Spleen (tissue), 11 donors: ENCODE results near the gene EDEM1. TPM values are rescaled to one million over a fixed set of nuclear protein-coding genes. Genes with fewer than 3 reads are reported as not detected.

ENCODE experiments used
- DNase-seq: peaks from one replicate; pipeline ENCODE4 v3.0.0-alpha.2; 2020
- H3K27ac ChIP-seq, 8 donors: fragments of 200-600 bp; sonication (generic) in 7 of 8; 1 replicate in 4 of 8; 2 replicates in 4 of 8; pipeline versions ENCODE4 v1.5.0 to v1.8.0; 2016 to 2021; ENCODE audit warnings: inconsistent platforms in 4 of 8, mild to moderate bottlenecking in 4 of 8, moderate library complexity in 1 of 8
- H3K27me3 ChIP-seq, 7 donors: fragments of 200-600 bp; sonication (generic) in 6 of 7; replicated peaks in 1 of 7; 1 replicate in 4 of 7; 2 replicates in 3 of 7; pipeline versions ENCODE4 v1.5.0 to v1.8.0; 2016 to 2021; ENCODE audit warnings: inconsistent platforms in 3 of 7, mild to moderate bottlenecking in 1 of 7
- H3K36me3 ChIP-seq, 6 donors: fragments of 200-600 bp; sonication (generic) in 5 of 6; 1 replicate in 4 of 6; 2 replicates in 2 of 6; pipeline versions ENCODE4 v1.5.0 to v1.8.0; 2016 to 2021; ENCODE audit warnings: inconsistent platforms in 2 of 6
- H3K4me1 ChIP-seq, 6 donors: fragments of 200-600 bp; sonication (generic) in 5 of 6; 1 replicate in 3 of 6; 2 replicates in 3 of 6; pipeline versions ENCODE4 v1.5.0 to v1.8.0; 2016 to 2021; ENCODE audit warnings: inconsistent platforms in 3 of 6
- H3K4me3 ChIP-seq, 8 donors: fragments of 200-600 bp; sonication (generic) in 7 of 8; 1 replicate in 4 of 8; 2 replicates in 4 of 8; pipeline versions ENCODE4 v1.5.0 to v1.8.0; 2016 to 2021; ENCODE audit warnings: inconsistent platforms in 4 of 8, mild to moderate bottlenecking in 4 of 8, moderate library complexity in 2 of 8
- H3K9me3 ChIP-seq, 8 donors: fragments of 200-600 bp; sonication (generic) in 7 of 8; 1 replicate in 4 of 8; 2 replicates in 4 of 8; pipeline versions ENCODE4 v1.5.0 to v1.8.0; 2016 to 2021; ENCODE audit warnings: inconsistent platforms in 4 of 8
- CTCF ChIP-seq, 11 experiments: fragments of 200-600 bp in 7 of 11; fragments of 450-650 bp in 4 of 11; sonication (generic) in 4 of 11; IDR thresholded peaks in 8 of 11; conservative IDR thresholded peaks in 3 of 11; 1 replicate in 7 of 11; 2 replicates in 4 of 11; pipeline versions ENCODE4 v1.4.0 to v1.8.0; 2016 to 2021; ENCODE audit warnings: antibody characterized with exemption in 11 of 11, inconsistent platforms in 4 of 11, mild to moderate bottlenecking in 1 of 11
- POLR2A ChIP-seq, 3 donors: fragments of 450-650 bp; IDR thresholded peaks; one replicate each; pipeline ENCODE4 v1.5.1; 2017; ENCODE audit warnings: antibody characterized with exemption in 3 of 3, mild to moderate bottlenecking in 1 of 3
- POLR2AphosphoS5 ChIP-seq, 3 donors: sonication (generic); formaldehyde crosslinking; IDR thresholded peaks; one replicate each; pipeline ENCODE4 v1.5.1; 2017; ENCODE audit warnings: antibody characterized with exemption in 3 of 3
- WGBS, 5 donors: extraction: QIAGEN DNeasy Blood & Tissue Kit in 3 of 5; methylation state at CpG; one replicate each; pipeline versions ENCODE4 v1.1.5 to v1.1.7; 2013 to 2018; 5-methylcytosine and 5-hydroxymethylcytosine counted together
- intact Hi-C: fragments of 100-400 bp; cut with DNase I; formaldehyde crosslinking; loops from one replicate; pipeline ENCODE4 v1.15.0; 2023; ENCODE audit warnings: low total_unique reads
- polyA plus RNA-seq, 3 donors: library from polyadenylated mRNA; stranded (reverse); fragments of 200-250 nt; gene quantifications; one replicate each; pipeline ENCODE4 v1.2.1, GENCODE V29; 2013
- total RNA-seq, 7 donors: library from RNA; depleted of rRNA in 3 of 7; stranded (reverse); fragments of >200 nt in 3 of 7; fragmentation: NEBNext Ultra II Directional in 4 of 7; extraction: Animal tissue kit (Norgen Biotek cat#: 25700) in 4 of 7; gene quantifications; one replicate each; pipeline versions ENCODE4 v1.1.0 to v1.2.1, GENCODE V29; 2016 to 2021
- donor health status: healthy with polysubstance abuse.
- donor health status: DM: no; HTN: no; CAD: no; lungs with moderate emphysema.
- donor health status: DM: no; HTN: no; CAD: no.
- donor health status: Bipolar disorder and iron deficiency.
- donor health status: healthy.
- donor health status: DM: no; HTN: no; CAD: no.
- donor health status: DM: yes; HTN: yes; CAD: no.

The EDEM1 gene
- total and polyA plus RNA-seq, 10 donors, result 8.4 to 174 (median 73.8) TPM

DNA sequence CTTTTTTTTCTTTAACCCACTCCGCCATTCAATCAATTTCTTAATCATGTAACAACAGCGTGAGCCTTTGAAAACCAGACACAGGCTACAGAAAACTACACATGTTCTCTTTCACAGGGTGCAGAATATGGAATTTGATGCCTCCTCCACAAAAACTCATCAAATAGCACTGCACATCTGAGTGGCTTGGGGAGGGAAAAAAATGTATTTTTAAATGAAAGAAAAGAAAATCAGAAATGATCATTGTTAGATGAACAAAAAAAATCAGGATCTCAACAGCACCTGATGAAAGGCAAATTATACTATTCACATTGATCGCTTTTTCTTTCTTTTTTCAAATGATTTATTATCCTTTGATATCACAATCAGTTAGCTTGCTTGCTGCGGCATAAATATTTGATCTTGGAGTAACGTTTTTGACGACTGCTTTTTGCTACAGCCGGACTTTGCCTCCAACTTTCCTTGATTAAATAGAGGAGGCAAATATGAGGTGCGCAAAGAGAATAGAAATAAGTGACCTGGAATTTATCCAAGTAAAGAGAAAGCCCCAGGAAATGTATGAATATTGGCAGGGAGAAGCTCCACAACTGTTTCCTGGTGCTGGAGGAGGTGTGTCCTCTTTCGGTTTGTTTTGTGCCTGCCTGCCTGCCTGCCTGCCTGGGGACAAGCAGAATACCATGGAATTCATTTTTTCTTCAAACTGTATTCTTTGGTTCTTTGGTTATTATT, 63.1 kb downstream of the EDEM1 start:
- H3K4me3 ChIP-seq, result peak overlapping the region in 2 of 8 donors; percentile 18 to 37
- intact Hi-C loops, result no loop called here

GRCh38 chr3:5251196-5251583, 63.7 kb downstream of the EDEM1 start:
- peak overlapping the region in 2 of 8 donors; percentile 18 to 37 for H3K4me3 ChIP-seq
- intact Hi-C loops, result no loop called here
- H3K4me1 ChIP-seq, result no peaks in the 10 kb centered on the region
- 67 to 84% (median 74%) methylated on average over 6 of the region's 6 CpGs for WGBS, 5 donors
- H3K27me3 ChIP-seq, result no peaks in the 10 kb centered on the region
- no peak for DNase-seq
- H3K9me3 ChIP-seq, result no peaks in the 10 kb centered on the region
- no peaks in the 10 kb centered on the region for H3K36me3 ChIP-seq
- no peak overlapping the region for H3K27ac ChIP-seq
- TF ChIP-seq POLR2AphosphoS5 (IDR thresholded peaks at IDR 0.05), result no peak
- no peak for TF ChIP-seq CTCF (IDR thresholded peaks at IDR 0.05 in 8 of 11, conservative IDR thresholded peaks at IDR 0.05 in 3 of 11)
- no peak for TF ChIP-seq POLR2A (IDR thresholded peaks at IDR 0.05)

More for the DNA sequence above, 63.1 kb downstream of the EDEM1 start:
- H3K9me3 ChIP-seq, result no peaks in the 10 kb centered on the region
- H3K27me3 ChIP-seq, result no peaks in the 10 kb centered on the region
- DNase-seq, result no peak
- no peaks in the 10 kb centered on the region for H3K36me3 ChIP-seq
- TF ChIP-seq POLR2AphosphoS5 (IDR thresholded peaks at IDR 0.05) (no peak), POLR2A (IDR thresholded peaks at IDR 0.05) (no peak), CTCF (IDR thresholded peaks at IDR 0.05 in 8 of 11, conservative IDR thresholded peaks at IDR 0.05 in 3 of 11) (no peak)
- no peaks in the 10 kb centered on the region for H3K4me1 ChIP-seq
- WGBS, 5 donors, result 61 to 79% (median 69%) methylated on average over 9 of the region's 9 CpGs
- H3K27ac ChIP-seq, result no peak overlapping the region

DNA sequence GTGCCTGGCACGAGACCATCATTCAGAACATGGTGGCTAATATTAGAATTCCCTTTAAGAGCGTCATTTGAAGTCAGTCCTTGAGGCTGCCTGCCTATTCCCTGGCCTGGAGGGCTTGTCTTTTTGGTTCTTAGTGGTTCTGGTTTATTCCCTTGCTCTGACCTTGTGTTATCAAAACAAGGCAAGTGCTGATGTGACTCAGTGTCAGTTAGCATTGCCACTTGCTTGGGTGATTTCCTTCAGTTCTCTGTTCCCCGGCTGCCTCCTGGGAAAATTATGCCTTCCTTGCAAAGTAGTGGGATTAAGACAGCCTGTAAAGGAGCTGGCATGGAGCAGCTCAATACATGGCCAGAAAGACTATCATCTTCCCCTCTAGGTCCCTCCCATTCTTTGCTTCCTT, 64.6 kb downstream of the EDEM1 start:
- intact Hi-C loops, result no loop called here
- DNase-seq, result no peak
- no peaks in the 10 kb centered on the region for H3K27me3 ChIP-seq
- 79 to 96% (median 82%) methylated on average over 3 of the region's 3 CpGs for WGBS, 5 donors
- no peak overlapping the region for H3K27ac ChIP-seq
- H3K4me3 ChIP-seq, result no peak overlapping the region
- H3K9me3 ChIP-seq, result no peaks in the 10 kb centered on the region
- H3K36me3 ChIP-seq, result no peaks in the 10 kb centered on the region
- no peaks in the 10 kb centered on the region for H3K4me1 ChIP-seq
- TF ChIP-seq POLR2A (IDR thresholded peaks at IDR 0.05), result no peak
- TF ChIP-seq CTCF (IDR thresholded peaks at IDR 0.05 in 8 of 11, conservative IDR thresholded peaks at IDR 0.05 in 3 of 11), result no peak
- no peak for TF ChIP-seq POLR2AphosphoS5 (IDR thresholded peaks at IDR 0.05)

DNA sequence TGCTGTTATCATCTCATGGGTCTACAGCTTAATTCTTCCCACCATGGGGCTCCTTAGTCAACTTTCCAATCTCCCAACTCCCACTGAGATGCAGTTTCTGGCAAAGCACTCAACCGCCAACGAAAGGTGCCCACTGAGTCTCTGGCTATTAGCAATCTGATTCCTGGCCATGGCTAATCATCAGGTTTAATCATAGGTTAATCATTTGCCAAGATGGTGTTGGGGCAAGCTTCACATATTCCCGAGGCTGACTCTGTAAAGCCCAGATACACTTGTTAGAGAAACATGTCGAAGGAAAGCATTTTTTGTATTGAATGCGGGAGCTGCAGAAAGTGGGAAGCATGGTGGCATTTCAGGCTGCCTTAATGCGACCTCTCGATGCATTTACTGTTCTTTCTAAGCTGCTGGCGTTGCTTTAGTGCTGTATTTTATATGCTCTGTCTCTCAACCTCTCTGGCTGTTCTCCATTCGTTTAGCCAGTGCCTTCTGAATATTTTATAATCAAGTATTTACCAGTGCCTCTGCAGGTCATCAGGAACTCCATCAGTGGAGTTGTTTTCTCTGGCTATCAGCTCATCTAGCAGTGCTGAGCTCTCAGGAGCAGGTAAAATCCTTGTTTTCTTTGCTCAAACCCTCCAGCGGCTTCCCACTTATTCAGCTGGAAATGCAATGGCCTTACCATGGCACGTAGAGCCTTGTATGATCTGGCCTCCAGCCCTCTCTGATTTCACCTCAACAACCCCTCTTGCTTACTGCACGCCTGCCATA, 67.0 kb downstream of the EDEM1 start:
- Histone ChIP-seq H3K27me3 (no peaks in the 10 kb centered on the region), H3K36me3 (no peaks in the 10 kb centered on the region), H3K4me1 (no peaks in the 10 kb centered on the region), H3K27ac (no peak overlapping the region), H3K4me3 (no peak overlapping the region), H3K9me3 (no peaks in the 10 kb centered on the region)
- WGBS, 5 donors, result 81 to 95% (median 92%) methylated on average over 12 of the region's 12 CpGs
- intact Hi-C loops, result no loop called here
- TF ChIP-seq POLR2AphosphoS5 (IDR thresholded peaks at IDR 0.05) (no peak), POLR2A (IDR thresholded peaks at IDR 0.05) (no peak), CTCF (IDR thresholded peaks at IDR 0.05 in 8 of 11, conservative IDR thresholded peaks at IDR 0.05 in 3 of 11) (no peak)
- no peak for DNase-seq
